ENCODE results near the gene CAMSAP3. TPM values are rescaled to one million over a fixed set of nuclear protein-coding genes. Genes with fewer than 3 reads are reported as not detected.

CAMSAP3 gene
- total RNA-seq, 6 experiments from 2014 or later, result 21.8 to 31.9 (median 23.4) TPM

DNA sequence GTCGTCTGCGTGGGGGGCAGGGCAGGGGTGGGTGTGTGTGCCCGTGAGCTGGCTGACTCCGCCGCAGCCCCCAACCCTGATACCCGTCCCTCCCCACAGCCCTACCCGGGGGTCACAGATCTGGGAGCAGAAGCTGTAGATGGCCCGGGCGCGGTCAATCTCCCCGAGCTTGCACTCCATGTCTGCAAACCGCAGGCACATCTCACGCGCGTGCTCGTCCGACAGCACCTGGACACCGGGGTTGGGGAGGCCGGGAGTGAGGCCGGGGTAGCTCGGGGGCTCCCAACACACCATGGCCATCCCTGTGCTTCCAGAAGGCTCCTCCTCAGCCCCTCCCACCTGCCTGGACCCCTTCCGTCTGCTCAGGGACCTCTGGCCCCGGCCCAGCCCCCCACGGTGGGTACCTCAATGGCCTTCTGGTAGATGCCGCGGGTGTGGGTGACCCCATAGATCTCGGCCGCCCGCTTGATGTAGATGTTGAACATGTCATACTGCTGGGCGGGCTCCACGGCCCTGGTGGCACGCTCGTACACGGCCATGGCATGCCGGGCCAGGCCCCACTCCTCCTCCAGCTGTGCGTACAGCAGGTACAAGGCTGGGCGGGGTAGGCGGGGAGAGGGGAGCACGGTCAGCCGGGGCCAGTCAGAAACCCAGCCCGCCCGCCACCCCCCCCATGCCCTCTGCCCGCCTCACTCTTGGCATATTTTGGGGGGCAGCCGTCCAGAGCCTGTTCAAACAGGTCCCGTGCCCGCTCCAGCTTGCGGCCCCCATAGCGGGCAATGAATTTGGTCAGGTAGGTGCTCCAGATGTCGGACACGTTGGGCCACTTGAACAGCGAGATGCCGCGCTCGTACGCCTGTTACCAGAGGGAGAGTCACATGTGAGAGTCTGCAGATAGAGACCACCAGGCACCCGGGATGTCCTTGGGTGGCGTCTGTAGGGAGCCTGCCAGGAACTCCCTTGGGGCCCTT is 25.1 kb downstream of the CAMSAP3 start:
- H3K4me1 ChIP-seq, result peaks cover 0 to 29% (median 14%) of the 10 kb centered on the region in 4 donors
- H3K27ac ChIP-seq, result peak overlapping the region in 2 of 3 donors; percentile 96 to 99
- 96% methylated on average over 11 of the region's 57 CpGs for WGBS (ENCODE audit: insufficient coverage, low coverage, low lambda C conversion rate, missing lambda C conversion rate)
- DNase-seq, result no peak
- intact Hi-C loops (cut with DNase I), result no loop called here
- H3K9me3 ChIP-seq, result no peaks in the 10 kb centered on the region
- peaks cover 0 to 46% (median 19%) of the 10 kb centered on the region in 4 donors for H3K36me3 ChIP-seq
- no peak for TF ChIP-seq POLR2A (IDR thresholded peaks at IDR 0.05)
- TF ChIP-seq, protein P1, sequence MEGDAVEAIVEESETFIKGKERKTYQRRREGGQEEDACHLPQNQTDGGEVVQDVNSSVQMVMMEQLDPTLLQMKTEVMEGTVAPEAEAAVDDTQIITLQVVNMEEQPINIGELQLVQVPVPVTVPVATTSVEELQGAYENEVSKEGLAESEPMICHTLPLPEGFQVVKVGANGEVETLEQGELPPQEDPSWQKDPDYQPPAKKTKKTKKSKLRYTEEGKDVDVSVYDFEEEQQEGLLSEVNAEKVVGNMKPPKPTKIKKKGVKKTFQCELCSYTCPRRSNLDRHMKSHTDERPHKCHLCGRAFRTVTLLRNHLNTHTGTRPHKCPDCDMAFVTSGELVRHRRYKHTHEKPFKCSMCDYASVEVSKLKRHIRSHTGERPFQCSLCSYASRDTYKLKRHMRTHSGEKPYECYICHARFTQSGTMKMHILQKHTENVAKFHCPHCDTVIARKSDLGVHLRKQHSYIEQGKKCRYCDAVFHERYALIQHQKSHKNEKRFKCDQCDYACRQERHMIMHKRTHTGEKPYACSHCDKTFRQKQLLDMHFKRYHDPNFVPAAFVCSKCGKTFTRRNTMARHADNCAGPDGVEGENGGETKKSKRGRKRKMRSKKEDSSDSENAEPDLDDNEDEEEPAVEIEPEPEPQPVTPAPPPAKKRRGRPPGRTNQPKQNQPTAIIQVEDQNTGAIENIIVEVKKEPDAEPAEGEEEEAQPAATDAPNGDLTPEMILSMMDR (IDR thresholded peaks at IDR 0.05), result no peak
- H3K27me3 ChIP-seq, result no peaks in the 10 kb centered on the region
- ATAC-seq, result no peak
- H3K4me3 ChIP-seq, result no peak overlapping the region

DNA sequence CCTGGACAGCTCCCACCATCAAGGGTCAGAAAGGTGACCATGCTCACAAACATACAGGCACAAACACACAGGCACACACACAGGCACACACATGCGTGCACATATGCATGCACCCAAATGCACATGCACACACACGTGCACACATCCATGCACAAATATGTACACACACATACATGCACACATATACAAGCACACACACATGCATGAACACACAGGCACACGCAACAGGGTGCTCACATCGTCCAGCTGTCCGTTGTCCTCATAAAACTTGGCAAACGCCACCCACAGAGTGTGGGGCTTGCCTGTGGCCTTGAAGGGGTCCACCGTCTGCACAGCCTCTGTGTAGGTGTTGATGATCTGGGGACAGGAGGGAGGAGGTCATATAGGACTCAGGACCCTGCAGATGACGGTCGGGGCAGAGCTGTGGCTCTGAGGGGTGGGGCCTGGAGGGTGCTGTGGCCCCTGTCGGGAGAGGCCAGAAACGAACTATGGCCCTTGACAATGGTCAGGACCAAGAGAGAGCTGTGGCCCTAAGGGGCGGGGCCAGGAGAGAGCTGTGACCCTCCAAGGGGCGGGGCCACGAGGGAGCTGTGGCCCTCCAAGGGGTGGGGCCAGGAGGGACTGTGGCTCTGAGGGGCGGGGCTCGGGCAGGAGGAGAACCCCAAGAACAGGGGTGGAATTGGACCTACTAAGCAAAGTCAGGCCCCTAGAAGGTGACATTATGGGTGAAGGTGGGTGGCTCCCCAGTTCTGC is 27.4 kb downstream of the CAMSAP3 start:
- intact Hi-C loops (cut with DNase I), result no loop called here
- H3K4me1 ChIP-seq, result peaks cover 0 to 23% (median 11%) of the 10 kb centered on the region in 4 donors
- DNase-seq, result no peak
- H3K27ac ChIP-seq, result no peak overlapping the region
- peaks cover 0 to 51% (median 21%) of the 10 kb centered on the region in 4 donors for H3K36me3 ChIP-seq
- 71% methylated on average over 4 of the region's 16 CpGs for WGBS (ENCODE audit: insufficient coverage, low coverage, low lambda C conversion rate, missing lambda C conversion rate)
- no peaks in the 10 kb centered on the region for H3K9me3 ChIP-seq
- ATAC-seq, result no peak
- H3K4me3 ChIP-seq, result no peak overlapping the region
- TF ChIP-seq POLR2A (IDR thresholded peaks at IDR 0.05), result no peak
- TF ChIP-seq, protein P1 (IDR thresholded peaks at IDR 0.05), result no peak
- H3K27me3 ChIP-seq, result no peaks in the 10 kb centered on the region

DNA sequence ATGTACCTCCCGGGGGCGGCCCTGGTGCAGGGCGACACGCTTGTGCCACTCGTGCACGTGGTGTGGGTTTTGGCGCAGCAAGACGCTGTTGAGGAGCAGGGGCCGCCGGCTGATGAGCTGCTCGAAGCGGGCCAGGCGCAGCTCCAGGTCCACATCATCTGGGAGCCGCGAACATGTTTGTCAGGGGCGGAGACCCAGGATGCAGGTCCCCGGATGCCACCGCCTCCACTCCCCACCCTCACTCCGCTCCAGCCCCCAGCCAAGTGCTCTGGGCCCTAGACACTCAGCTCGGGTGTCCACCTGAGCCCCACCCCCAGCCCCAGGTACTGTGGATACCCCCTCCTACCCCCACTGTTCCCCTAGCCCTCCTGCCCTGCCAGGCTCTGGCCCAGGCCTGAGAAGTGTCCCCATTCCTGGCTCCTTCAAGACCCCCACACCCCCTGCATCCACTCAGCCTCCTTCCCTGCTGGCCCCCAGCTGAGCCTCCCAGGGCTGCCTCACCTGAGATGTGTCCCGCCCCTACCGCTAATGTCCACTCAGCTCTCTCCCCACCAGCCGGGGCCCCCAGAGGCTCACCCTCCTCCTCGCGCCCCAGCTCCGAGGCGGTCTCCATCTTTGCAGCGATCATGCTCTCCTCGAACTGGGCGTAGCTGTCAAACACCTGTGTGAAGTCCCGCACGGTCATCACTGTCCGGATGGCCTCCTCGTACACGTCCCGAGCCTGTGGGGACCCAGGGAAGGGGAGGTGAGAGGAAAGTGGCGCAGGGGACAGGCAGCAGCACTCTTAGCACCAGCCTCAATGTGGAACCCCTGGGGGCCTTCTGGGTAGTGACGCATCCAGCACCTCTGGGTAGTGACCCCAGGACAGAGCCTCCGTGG is 28.3 kb downstream of the CAMSAP3 start:
- peaks cover 0 to 51% (median 21%) of the 10 kb centered on the region in 4 donors for H3K36me3 ChIP-seq
- ATAC-seq, result no peak
- no peak for DNase-seq

More for the DNA sequence above, 28.3 kb downstream of the CAMSAP3 start:
- peaks cover 0 to 23% (median 11%) of the 10 kb centered on the region in 4 donors for H3K4me1 ChIP-seq
- intact Hi-C loops (cut with DNase I), result no loop called here
- no peaks in the 10 kb centered on the region for H3K9me3 ChIP-seq
- H3K4me3 ChIP-seq, result no peak overlapping the region
- TF ChIP-seq, protein P1 (IDR thresholded peaks at IDR 0.05), result no peak
- TF ChIP-seq POLR2A (IDR thresholded peaks at IDR 0.05), result no peak
- H3K27ac ChIP-seq, result no peak overlapping the region
- no peaks in the 10 kb centered on the region for H3K27me3 ChIP-seq
- 98% methylated on average over 11 of the region's 39 CpGs for WGBS (ENCODE audit: insufficient coverage, low coverage, low lambda C conversion rate, missing lambda C conversion rate)
